ENCODE data around the gene KCNK10.

GRCh38 chr14:88203291-88203690, 119.8 kb downstream of the KCNK10 start:
- TF ChIP-seq CTCF (IDR thresholded peaks at IDR 0.05; ENCODE audit: insufficient read depth, low read length) (no peak), POLR2AphosphoS5 (IDR thresholded peaks at IDR 0.05; ENCODE audit: low read depth) (no peak), REST (IDR thresholded peaks at IDR 0.05; ENCODE audit: insufficient replicate concordance, low read depth) (no peak), GABPA (IDR thresholded peaks at IDR 0.05; ENCODE audit: low read depth) (no peak)

Measured in HL-60 (cell line).